GM12878 (cell line): Measurements from ENCODE around the gene KIF25. TPM values are rescaled to one million over a fixed set of nuclear protein-coding genes. Genes with fewer than 3 reads are reported as not detected.

Experiments
- ATAC-seq: fragments of 200-7000 bp; cut with Tn5 transposase; 3 replicates; pipeline ENCODE4 v1.9.1; 2020; ENCODE audit warnings: mild to moderate bottlenecking, moderate library complexity
- BruUV-seq: library from RNA; stranded (reverse); fragments of 400-500 nt; replicated peaks from 2 replicates; lab custom pipeline; 2021; lab: Mats Ljungman, UMichigan
- CTCF ChIA-PET: fragments of 300-600 bp; sonication (Branson Sonifier 250); formaldehyde crosslinking; extraction: SDS; loops from one replicate; lab custom pipeline; 2021; ENCODE audit warnings: inconsistent platforms; lab: Yijun Ruan, JAX
- POLR2A ChIA-PET: fragments of 350-600 bp; formaldehyde crosslinking; extraction: SDS; loops from one replicate; lab custom pipeline; 2021; ENCODE audit warnings: inconsistent platforms; lab: Charles Lee
- RAD21 ChIA-PET: fragments of 300-600 bp; sonication (Branson Sonifier 250); formaldehyde crosslinking; loops from one replicate; lab custom pipeline; 2023; ENCODE audit warnings: antibody characterized with exemption; ENCODE audit not compliant: unreplicated experiment; lab: Charles Lee
- SMC1A ChIA-PET: fragments of 300-600 bp; sonication (Branson Sonifier 250); formaldehyde crosslinking; loops from one replicate; lab custom pipeline; 2023; ENCODE audit not compliant: unreplicated experiment, uncharacterized antibody; lab: Charles Lee
- DNase-seq: peaks from one replicate; pipeline ENCODE4 v3.0.0-alpha.2; 2011; ENCODE audit warnings: low read depth, low spot score
- FAIRE-seq: peaks from 3 replicates; lab custom pipeline; 2011; peaks lifted over from hg19 to GRCh38; lab: Jason Lieb, UNC
- H2AFZ ChIP-seq: 2 replicates; pipeline ENCODE4 v1.6.0; 2011; ENCODE audit warnings: low read depth, low read length, control low read depth; ENCODE audit not compliant: control insufficient read depth
- H3K27ac ChIP-seq: 2 replicates; pipeline ENCODE4 v1.5.1; 2011; ENCODE audit warnings: control low read depth; ENCODE audit not compliant: control insufficient read depth, insufficient read depth
- H3K27me3 ChIP-seq, 2 experiments: replicated peaks in 1 of 2; 2 replicates each; pipeline versions ENCODE4 v1.6.0 to v1.6.1; 2011; ENCODE audit warnings: low read length in 1 of 2; ENCODE audit not compliant: control insufficient read depth in 2 of 2, insufficient read depth in 2 of 2
- H3K36me3 ChIP-seq, 2 experiments: 2 replicates each; pipeline ENCODE4 v1.5.1; 2011; ENCODE audit warnings: low read length in 1 of 2; ENCODE audit not compliant: control insufficient read depth in 2 of 2, insufficient read depth in 2 of 2
- H3K4me1 ChIP-seq: 2 replicates; pipeline ENCODE4 v1.6.1; 2011; ENCODE audit warnings: mild to moderate bottlenecking, low read length, moderate library complexity, mixed read lengths; ENCODE audit not compliant: control insufficient read depth, insufficient read depth
- H3K4me2 ChIP-seq: 2 replicates; pipeline ENCODE4 v1.6.0; 2011; ENCODE audit warnings: control low read depth; ENCODE audit not compliant: control insufficient read depth, insufficient read depth
- H3K4me3 ChIP-seq: fragments of 200-600 bp; sonication (generic); 2 replicates; pipeline ENCODE4 v1.5.1; 2016
- H3K79me2 ChIP-seq: 2 replicates; pipeline ENCODE4 v1.6.0; 2011; ENCODE audit warnings: low read length; ENCODE audit not compliant: control insufficient read depth, insufficient read depth
- H3K9ac ChIP-seq: 2 replicates; pipeline ENCODE4 v1.8.0; 2011; ENCODE audit warnings: low read length, control low read depth, mixed read lengths; ENCODE audit not compliant: control insufficient read depth, insufficient read depth
- H3K9me3 ChIP-seq: replicated peaks from 3 replicates; pipeline ENCODE4 v1.5.1; 2011; ENCODE audit warnings: mild to moderate bottlenecking, low read length; ENCODE audit not compliant: control insufficient read depth, insufficient read depth
- H4K20me1 ChIP-seq: 2 replicates; pipeline ENCODE4 v1.6.0; 2011; ENCODE audit not compliant: control insufficient read depth, insufficient read depth
- CEBPB ChIP-seq, 2 experiments: fragments of 150-350 bp in 1 of 2; IDR thresholded peaks; 2 replicates each; pipeline ENCODE4 v1.6.1; 2012 to 2014; ENCODE audit warnings: low read depth in 2 of 2, low read length in 2 of 2, borderline replicate concordance in 1 of 2, inconsistent platforms in 1 of 2
- CREM ChIP-seq: IDR thresholded peaks from 2 replicates; pipeline ENCODE4 v1.6.1; 2014; ENCODE audit warnings: antibody characterized with exemption, low read depth
- CTCF ChIP-seq, 3 experiments: IDR thresholded peaks in 2 of 3; conservative IDR thresholded peaks in 1 of 3; 2 replicates each; pipeline ENCODE4 v1.5.1; 2011; ENCODE audit warnings: low read depth in 3 of 3, low read length in 3 of 3, mild to moderate bottlenecking in 3 of 3, control low read depth in 2 of 3, moderate library complexity in 2 of 3, inconsistent platforms in 1 of 3, mixed read lengths in 1 of 3; ENCODE audit not compliant: control insufficient read depth in 2 of 3, insufficient read depth in 1 of 3; ENCODE audit errors: extremely low read depth in 1 of 3
- IRF4 ChIP-seq: IDR thresholded peaks from 2 replicates; pipeline ENCODE4 v1.6.1; 2011; ENCODE audit warnings: low read depth, low read length
- KAT2A ChIP-seq: conservative IDR thresholded peaks from 2 replicates; pipeline ENCODE4 v1.6.1; 2011; ENCODE audit warnings: low read depth, low read length; ENCODE audit not compliant: control insufficient read depth
- PAX8 ChIP-seq: fragments of 450-650 bp; IDR thresholded peaks from 2 replicates; pipeline ENCODE4 v1.6.1; 2017; ENCODE audit warnings: mild to moderate bottlenecking, moderate library complexity
- YBX1 ChIP-seq: fragments of 450-650 bp; IDR thresholded peaks from 2 replicates; pipeline ENCODE4 v1.6.1; 2016; ENCODE audit warnings: antibody characterized with exemption
- WGBS: methylation state at CpG from one replicate; pipeline ENCODE4 v1.1.6; 2016; ENCODE audit warnings: low lambda C conversion rate; ENCODE audit not compliant: insufficient replicate concordance, insufficient coverage; ENCODE audit errors: missing lambda C conversion rate; 5-methylcytosine and 5-hydroxymethylcytosine counted together
- in situ Hi-C: fragments of 300-500 bp; cut with MboI; formaldehyde crosslinking; loops from 9 replicates; pipeline ENCODE4 v1.14.3; 2018; ENCODE audit warnings: mixed read lengths
- intact Hi-C: fragments of 100-400 bp; cut with micrococcal nuclease; formaldehyde crosslinking; loops from one replicate; pipeline ENCODE4 v1.14.2; 2022; ENCODE audit not compliant: unreplicated experiment
- polyA plus RNA-seq, 11 experiments: library from polyadenylated mRNA; depleted of rRNA in 4 of 11; unstranded in 6 of 11; stranded (reverse) in 5 of 11; fragments of >200 nt; fragmentation: Nextera tagmentation in 4 of 11; fragmentation: Illumina TruSeq in 1 of 11; extraction: Ambion mirVana in 4 of 11; extraction: Trizol in 1 of 11; gene quantifications; 1 replicate in 1 of 11; 2 replicates in 10 of 11; pipeline versions ENCODE4 v1.2.1 to v1.2.3, GENCODE V29; 2011 to 2016; ENCODE audit warnings: inconsistent platforms in 2 of 11, missing spikeins in 2 of 11, low read depth in 1 of 11
- total RNA-seq, 4 experiments: library from RNA; depleted of rRNA in 3 of 4; stranded (reverse); fragments of >200 nt in 3 of 4; fragmentation: Illumina TruSeq in 1 of 4; extraction: Trizol in 1 of 4; gene quantifications; 2 replicates each; pipeline versions ENCODE4 v1.2.1 to v1.2.3, GENCODE V29; 2013 to 2021

Gene KIF25
- total and polyA plus RNA-seq, 10 of the 15 experiments (the other 5 are each of a cell fraction or from before 2014, with no cell fraction given): not detected

- intact Hi-C loops: no loop called here
- no peak for DNase-seq
- no peaks in the 10 kb centered on the region for H3K4me1 ChIP-seq
- H3K27me3 ChIP-seq: no peaks in the 10 kb centered on the region
- TF ChIP-seq IRF4 (no peak), YBX1 (no peak), CEBPB (IDR thresholded peaks at IDR 0.05; ENCODE audit: borderline replicate concordance in 1 of 2, low read depth in 2 of 2, low read length in 2 of 2) (no peak)
- TF ChIP-seq, all 136 proteins: peak for 0
- ChIA-PET POLR2A (no interaction called here), SMC1A (no interaction called here), CTCF (no interaction called here), RAD21 (no interaction called here)
- H3K79me2 ChIP-seq: no peaks in the 10 kb centered on the region
- H3K27ac ChIP-seq: no peak overlapping the region
- no peak overlapping the region for H3K9ac ChIP-seq
- H3K36me3 ChIP-seq: no peaks in the 10 kb centered on the region
- no peak overlapping the region for H3K4me2 ChIP-seq
- FAIRE-seq (no peak), ATAC-seq (no peak)
- WGBS: 47% methylated on average over 14 of the region's 14 CpGs
- H3K4me3 ChIP-seq: no peak overlapping the region
- no TSS peak for BruUV-seq
- peaks cover 1% of the 10 kb centered on the region for H3K9me3 ChIP-seq
- no peak overlapping the region for H2AFZ ChIP-seq
- H4K20me1 ChIP-seq: no peaks in the 10 kb centered on the region
- in situ Hi-C loops: no loop called here
Measured at GRCh38 chr6:168015482-168016175, 18.2 kb downstream of the KIF25 start.

GRCh38 chr6:168016176-168016620, 18.7 kb downstream of the KIF25 start:
- Histone ChIP-seq H3K4me2 (no peak overlapping the region), H3K4me3 (no peak overlapping the region)
- in situ Hi-C loops: no loop called here
- RAD21 ChIA-PET: no interaction called here
- ATAC-seq: no peak
- TF ChIP-seq KAT2A (no peak), CTCF (IDR thresholded peaks at IDR 0.05 in 2 of 3, conservative IDR thresholded peaks at IDR 0.05 in 1 of 3; ENCODE audit: control insufficient read depth in 2 of 3, extremely low read depth in 1 of 3, insufficient read depth in 1 of 3, low read depth in 3 of 3, low read length in 3 of 3) (no peak), PAX8 (no peak), CREM (no peak)
- TF ChIP-seq, all 136 proteins: peak for 0
- no peaks in the 10 kb centered on the region for H3K4me1 ChIP-seq
- H2AFZ ChIP-seq: no peak overlapping the region
- no peaks in the 10 kb centered on the region for H3K79me2 ChIP-seq
- FAIRE-seq: no peak
- BruUV-seq: no TSS peak
- no peaks in the 10 kb centered on the region for H3K27me3 ChIP-seq
- H3K9me3 ChIP-seq: peaks cover 1% of the 10 kb centered on the region; the same call in 2 of the 3 replicates
- CTCF ChIA-PET: no interaction called here
- 65% methylated on average over 18 of the region's 18 CpGs for WGBS
- intact Hi-C loops: no loop called here
- H3K27ac ChIP-seq: no peak overlapping the region
- no peaks in the 10 kb centered on the region for H4K20me1 ChIP-seq
- SMC1A ChIA-PET: no interaction called here
- no peak overlapping the region for H3K9ac ChIP-seq
- no peak for DNase-seq
- no peaks in the 10 kb centered on the region for H3K36me3 ChIP-seq
- POLR2A ChIA-PET: no interaction called here
